Mesendoderm (in vitro differentiated cells): Measurements from ENCODE around the gene CDC16.
A peak's percentile ranks its signal among the peaks of the same experiment; 100 is the strongest.

ENCODE experiments used
- DNase-seq: peaks from one replicate; pipeline ENCODE4 v3.0.0; 2013
- H2AK5ac ChIP-seq: 2 replicates; pipeline ENCODE4 v1.6.1; 2013; ENCODE audit warnings: low read length, inconsistent platforms
- H2BK120ac ChIP-seq: 2 replicates; pipeline ENCODE4 v1.6.1; 2013; ENCODE audit warnings: low read depth, mild to moderate bottlenecking, low read length, moderate library complexity, mixed read lengths
- H2BK15ac ChIP-seq: replicated peaks from 2 replicates; pipeline ENCODE4 v1.6.1; 2013; ENCODE audit warnings: low read depth, mild to moderate bottlenecking, moderate library complexity
- H2BK5ac ChIP-seq: 2 replicates; pipeline ENCODE4 v1.6.1; 2013; ENCODE audit warnings: low read length, inconsistent platforms
- H3K18ac ChIP-seq: 2 replicates; pipeline ENCODE4 v1.6.1; 2013; ENCODE audit warnings: mild to moderate bottlenecking, low read length, mixed read lengths
- H3K23ac ChIP-seq: one replicate; pipeline ENCODE4 v1.6.1; 2013; ENCODE audit warnings: low read length
- H3K27ac ChIP-seq: 2 replicates; pipeline ENCODE4 v1.5.1; 2013; ENCODE audit warnings: low read depth, mild to moderate bottlenecking, inconsistent platforms, low read length, moderate library complexity
- H3K27me3 ChIP-seq: 2 replicates; pipeline ENCODE4 v1.6.1; 2013; ENCODE audit warnings: low read length, control low read depth, mild to moderate bottlenecking, inconsistent platforms; ENCODE audit not compliant: insufficient read depth, poor library complexity
- H3K36me3 ChIP-seq: 2 replicates; pipeline ENCODE4 v1.6.1; 2013; ENCODE audit warnings: low read length, inconsistent platforms; ENCODE audit not compliant: control insufficient read depth, insufficient read depth
- H3K4ac ChIP-seq: one replicate; pipeline ENCODE4 v1.6.1; 2013; ENCODE audit warnings: low read depth, mild to moderate bottlenecking, low read length, moderate library complexity
- H3K4me1 ChIP-seq: 2 replicates; pipeline ENCODE4 v1.6.1; 2013; ENCODE audit warnings: low read depth, low read length, inconsistent platforms; ENCODE audit not compliant: control insufficient read depth
- H3K4me2 ChIP-seq: 2 replicates; pipeline ENCODE4 v1.6.1; 2013; ENCODE audit warnings: low read length
- H3K4me3 ChIP-seq: 2 replicates; pipeline ENCODE4 v1.5.1; 2013; ENCODE audit warnings: mild to moderate bottlenecking, low read length
- H3K56ac ChIP-seq: one replicate; pipeline ENCODE4 v1.6.1; 2013; ENCODE audit warnings: low read length
- H3K79me1 ChIP-seq: 2 replicates; pipeline ENCODE4 v1.6.1; 2013; ENCODE audit warnings: low read length, inconsistent platforms
- H3K79me2 ChIP-seq: 2 replicates; pipeline ENCODE4 v1.6.1; 2013; ENCODE audit warnings: mild to moderate bottlenecking, low read length; ENCODE audit not compliant: control insufficient read depth, insufficient read depth
- H3K9ac ChIP-seq: 2 replicates; pipeline ENCODE4 v1.6.1; 2013; ENCODE audit warnings: low read length, inconsistent platforms
- H4K5ac ChIP-seq: one replicate; pipeline ENCODE4 v1.6.1; 2013; ENCODE audit warnings: low read length
- H4K8ac ChIP-seq: one replicate; pipeline ENCODE4 v1.6.1; 2013; ENCODE audit warnings: low read depth, mild to moderate bottlenecking, control low read depth, low read length, moderate library complexity
- whole genome bisulfite sequencing: extraction: QIAGEN DNeasy Blood & Tissue Kit; methylation state at CpG from one replicate; pipeline ENCODE4 v1.1.7; 2013; ENCODE audit warnings: low lambda C conversion rate, missing lambda C conversion rate; ENCODE audit not compliant: insufficient coverage; ENCODE audit errors: extremely low coverage; 5-methylcytosine and 5-hydroxymethylcytosine counted together

CDC16 gene

DNA sequence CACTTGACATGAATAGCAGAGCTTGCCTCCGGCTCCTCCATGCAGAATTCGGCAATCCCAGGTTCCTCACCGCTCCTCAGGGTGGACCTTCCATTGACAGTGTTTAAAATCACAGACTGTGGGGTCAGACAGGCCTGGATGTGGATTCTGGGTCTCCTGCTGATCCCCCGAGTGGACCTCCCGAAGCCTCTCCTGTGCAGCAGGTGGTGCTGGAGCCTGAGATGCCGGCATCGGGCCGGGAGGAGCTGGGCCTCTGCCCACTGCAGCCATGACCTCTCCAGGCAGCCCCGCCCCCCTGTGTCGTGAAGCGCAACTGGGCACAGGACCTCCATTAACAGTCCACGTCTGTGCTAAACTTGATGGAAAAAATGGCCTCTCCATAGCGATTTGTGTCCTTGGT, 10.5 kb upstream of the CDC16 start:
- Histone ChIP-seq H4K5ac (no peak overlapping the region), H3K4ac (no peak overlapping the region), H3K27ac (no peak overlapping the region), H3K79me2 (no peaks in the 10 kb centered on the region), H3K27me3 (no peaks in the 10 kb centered on the region), H3K4me3 (no peak overlapping the region), H3K79me1 (no peaks in the 10 kb centered on the region), H3K23ac (no peak overlapping the region), H3K36me3 (no peaks in the 10 kb centered on the region), H3K18ac (no peak overlapping the region), H3K9ac (no peak overlapping the region), H2BK15ac (no peak overlapping the region), H3K56ac (no peak overlapping the region), H3K4me2 (no peak overlapping the region), H2BK5ac (no peak overlapping the region), H2BK120ac (no peak overlapping the region), H4K8ac (no peak overlapping the region), H3K4me1 (no peaks in the 10 kb centered on the region), H2AK5ac (no peak overlapping the region)
- no CpG with 5 or more reads among the region's 13 CpGs for WGBS
- no peak for DNase-seq

DNA sequence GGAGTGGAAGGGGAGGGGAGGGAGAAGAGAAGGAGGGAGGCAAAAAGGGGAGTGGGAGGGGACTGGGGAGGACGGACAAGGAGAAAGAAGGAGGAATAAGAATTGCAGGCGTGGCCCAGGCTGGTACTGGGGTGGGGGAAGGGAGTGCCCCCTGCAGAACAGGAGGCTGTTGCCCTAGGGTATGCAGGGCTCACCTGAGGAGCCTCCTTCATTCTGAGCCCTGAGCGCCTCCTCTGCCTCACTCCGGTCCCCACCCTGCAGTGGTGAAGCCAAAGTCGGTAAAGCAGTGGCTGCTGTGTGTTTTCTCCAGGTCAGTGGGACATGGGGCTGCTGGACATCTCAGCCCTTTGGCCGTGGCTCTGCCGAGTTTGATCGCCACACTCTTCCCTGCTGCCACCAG, 9.1 kb upstream of the CDC16 start:
- Histone ChIP-seq H2AK5ac (no peak overlapping the region), H3K4me3 (no peak overlapping the region), H3K4ac (no peak overlapping the region), H3K4me2 (no peak overlapping the region), H4K8ac (no peak overlapping the region), H4K5ac (no peak overlapping the region), H3K27me3 (no peaks in the 10 kb centered on the region), H3K27ac (no peak overlapping the region), H3K79me2 (no peaks in the 10 kb centered on the region), H3K18ac (no peak overlapping the region), H3K23ac (no peak overlapping the region), H2BK120ac (no peak overlapping the region), H3K9ac (no peak overlapping the region), H3K36me3 (no peaks in the 10 kb centered on the region), H3K56ac (peak overlapping the region; percentile 22), H2BK5ac (no peak overlapping the region), H3K79me1 (no peaks in the 10 kb centered on the region), H2BK15ac (no peak overlapping the region), H3K4me1 (peaks cover 2% of the 10 kb centered on the region)
- DNase-seq = no peak
- no CpG with 5 or more reads among the region's 8 CpGs for WGBS

DNA sequence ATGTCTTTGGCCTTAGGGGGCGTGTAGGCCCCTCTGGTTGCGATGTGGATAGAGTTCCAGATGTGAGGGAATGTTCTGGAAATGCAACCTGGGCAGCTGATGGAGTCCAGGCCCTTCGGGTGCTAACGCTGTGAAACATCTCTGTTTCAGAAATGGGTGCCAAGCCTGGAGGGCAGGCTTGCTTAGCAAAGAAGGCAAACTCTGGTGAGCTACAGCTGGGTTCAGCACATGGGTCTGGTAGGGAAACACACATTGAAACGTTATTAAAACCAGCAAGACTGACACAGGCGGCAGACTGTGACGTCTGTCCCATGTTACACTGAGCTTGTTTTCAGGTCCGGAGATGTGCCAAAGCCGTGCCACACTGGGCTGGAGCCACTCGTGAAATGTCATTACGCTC, 8.6 kb upstream of the CDC16 start:
- H4K8ac ChIP-seq = no peak overlapping the region
- no peak overlapping the region for H2BK15ac ChIP-seq
- no peaks in the 10 kb centered on the region for H3K79me2 ChIP-seq
- H3K23ac ChIP-seq = no peak overlapping the region
- no peak overlapping the region for H3K4me2 ChIP-seq
- H3K9ac ChIP-seq = no peak overlapping the region
- H3K18ac ChIP-seq = no peak overlapping the region
- H3K36me3 ChIP-seq = no peaks in the 10 kb centered on the region
- H2AK5ac ChIP-seq = no peak overlapping the region
- H2BK120ac ChIP-seq = no peak overlapping the region
- no peak overlapping the region for H3K56ac ChIP-seq
- H4K5ac ChIP-seq = no peak overlapping the region
- H3K4me1 ChIP-seq = peaks cover 2% of the 10 kb centered on the region
- H3K27me3 ChIP-seq = no peaks in the 10 kb centered on the region
- WGBS = no CpG with 5 or more reads among the region's 11 CpGs
- H3K79me1 ChIP-seq = no peaks in the 10 kb centered on the region
- DNase-seq = no peak
- H3K27ac ChIP-seq = no peak overlapping the region
- no peak overlapping the region for H3K4ac ChIP-seq
- H3K4me3 ChIP-seq = no peak overlapping the region
- H2BK5ac ChIP-seq = no peak overlapping the region

DNA sequence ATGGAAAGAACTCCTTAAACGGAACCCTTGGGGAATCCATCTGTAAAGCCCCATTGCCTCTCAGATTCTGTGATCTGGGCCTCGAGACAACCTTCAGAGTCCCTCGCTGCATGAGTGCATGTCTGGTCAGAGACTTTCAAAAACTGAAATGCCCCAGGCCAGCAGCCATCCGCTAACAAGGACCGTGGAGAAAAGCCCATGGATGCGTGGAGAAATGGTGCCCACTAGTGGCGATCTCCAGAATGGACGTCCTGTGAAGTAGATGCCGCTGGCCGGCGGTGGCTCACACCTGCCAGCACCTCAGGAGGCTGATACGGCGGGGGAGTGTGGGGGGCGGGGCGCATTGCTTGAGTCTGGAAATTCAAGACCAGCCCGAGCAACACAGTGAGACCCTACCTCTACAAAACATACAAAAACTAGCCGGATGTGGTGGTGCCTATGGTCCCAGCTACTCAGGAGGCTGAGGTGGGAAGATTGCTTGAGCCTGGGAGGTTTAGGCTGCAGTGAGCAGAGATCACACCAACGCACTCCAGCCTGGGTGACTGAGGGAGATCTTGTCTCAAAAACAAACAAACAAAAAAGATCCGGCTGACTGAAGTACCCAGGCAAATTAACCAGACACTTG, 7.9 kb upstream of the CDC16 start:
- Histone ChIP-seq H3K56ac (no peak overlapping the region), H3K9ac (no peak overlapping the region), H3K4me2 (no peak overlapping the region), H3K27ac (no peak overlapping the region), H2BK15ac (no peak overlapping the region), H4K8ac (no peak overlapping the region), H3K18ac (no peak overlapping the region), H2BK120ac (no peak overlapping the region), H2BK5ac (no peak overlapping the region), H3K23ac (no peak overlapping the region), H3K4ac (no peak overlapping the region), H3K36me3 (no peaks in the 10 kb centered on the region), H3K79me1 (no peaks in the 10 kb centered on the region), H3K27me3 (no peaks in the 10 kb centered on the region), H3K79me2 (no peaks in the 10 kb centered on the region), H2AK5ac (no peak overlapping the region), H4K5ac (no peak overlapping the region), H3K4me1 (peaks cover 2% of the 10 kb centered on the region), H3K4me3 (no peak overlapping the region)
- DNase-seq = peak; percentile 94
- WGBS = no CpG with 5 or more reads among the region's 19 CpGs

DNA sequence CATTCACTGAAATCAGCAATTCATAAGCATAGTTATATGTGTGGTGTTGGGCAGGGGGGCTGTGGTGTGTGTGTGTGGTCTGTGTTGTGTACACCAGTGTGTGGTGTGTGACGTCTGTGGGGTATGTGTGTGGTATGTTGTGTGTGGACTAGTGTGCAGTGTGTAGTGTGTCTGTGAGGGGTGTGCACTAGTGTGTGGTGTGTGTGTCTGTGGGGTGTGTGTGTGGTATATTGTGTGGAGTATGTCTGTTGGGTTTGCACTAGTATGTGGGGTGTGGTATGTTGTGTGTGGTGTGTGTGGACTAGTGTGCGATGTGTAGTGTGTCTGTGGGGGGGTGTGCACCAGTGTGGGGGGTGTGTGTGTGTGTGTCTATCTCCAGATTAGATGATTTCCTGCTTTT, 7.2 kb upstream of the CDC16 start:
- H3K79me1 ChIP-seq = no peaks in the 10 kb centered on the region
- peak overlapping the region; percentile 80 for H3K23ac ChIP-seq
- H2BK15ac ChIP-seq = no peak overlapping the region
- H3K36me3 ChIP-seq = no peaks in the 10 kb centered on the region
- no peak overlapping the region for H4K8ac ChIP-seq
- no peak overlapping the region for H3K18ac ChIP-seq
- no peak overlapping the region for H4K5ac ChIP-seq
- H3K27ac ChIP-seq = no peak overlapping the region
- H3K9ac ChIP-seq = peak overlapping the region; percentile 23
- no peak overlapping the region for H3K4me2 ChIP-seq
- H3K27me3 ChIP-seq = no peaks in the 10 kb centered on the region
- WGBS = no CpG with 5 or more reads among the region's 2 CpGs
- peak overlapping the region; percentile 74 for H2BK5ac ChIP-seq
- H2BK120ac ChIP-seq = no peak overlapping the region
- no peaks in the 10 kb centered on the region for H3K79me2 ChIP-seq
- peak overlapping the region; percentile 96 for H2AK5ac ChIP-seq
- DNase-seq = no peak
- peaks cover 2% of the 10 kb centered on the region for H3K4me1 ChIP-seq
- H3K56ac ChIP-seq = peak overlapping the region; percentile 65
- no peak overlapping the region for H3K4ac ChIP-seq
- H3K4me3 ChIP-seq = no peak overlapping the region

DNA sequence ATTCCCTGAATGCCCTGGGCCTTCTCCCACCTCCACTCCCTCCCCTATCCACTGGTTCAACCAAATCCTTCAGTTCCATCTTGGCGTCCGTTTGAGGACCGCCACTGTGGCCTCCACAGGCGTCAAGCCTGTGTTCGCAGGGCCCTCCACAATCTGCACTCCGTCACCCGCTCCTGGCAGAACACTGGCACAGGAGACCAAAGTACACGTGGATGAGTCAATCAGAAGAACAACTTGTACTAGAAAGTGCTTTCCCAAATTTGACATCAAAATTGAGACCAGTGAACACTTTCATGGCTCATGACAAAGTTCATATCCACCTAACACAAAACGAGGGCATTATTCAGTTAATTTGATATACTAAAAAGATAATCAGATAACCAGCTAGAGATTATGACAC, 6.5 kb upstream of the CDC16 start:
- H3K23ac ChIP-seq = no peak overlapping the region
- no peaks in the 10 kb centered on the region for H3K79me1 ChIP-seq
- no peak overlapping the region for H2BK5ac ChIP-seq
- no peaks in the 10 kb centered on the region for H3K27me3 ChIP-seq
- no peak overlapping the region for H3K4ac ChIP-seq
- H3K36me3 ChIP-seq = no peaks in the 10 kb centered on the region
- no CpG with 5 or more reads among the region's 9 CpGs for WGBS
- no peak overlapping the region for H3K4me3 ChIP-seq
- H2BK15ac ChIP-seq = no peak overlapping the region
- H4K5ac ChIP-seq = no peak overlapping the region
- H3K79me2 ChIP-seq = no peaks in the 10 kb centered on the region
- H2AK5ac ChIP-seq = no peak overlapping the region
- peaks cover 2% of the 10 kb centered on the region for H3K4me1 ChIP-seq
- no peak overlapping the region for H3K56ac ChIP-seq
- H4K8ac ChIP-seq = no peak overlapping the region
- H2BK120ac ChIP-seq = no peak overlapping the region
- H3K18ac ChIP-seq = no peak overlapping the region
- no peak overlapping the region for H3K9ac ChIP-seq
- DNase-seq = no peak
- no peak overlapping the region for H3K4me2 ChIP-seq
- no peak overlapping the region for H3K27ac ChIP-seq
